C4-2B (cell line): ENCODE data around the gene SERPINE1.

Experiments
- CTCF ChIP-seq: fragments of 450-650 bp; conservative IDR thresholded peaks from 2 replicates; pipeline ENCODE4 v1.5.1; 2017; ENCODE audit warnings: mild to moderate bottlenecking
- ZFX ChIP-seq: fragments of 450-650 bp; IDR thresholded peaks from 2 replicates; pipeline ENCODE4 v1.6.1; 2017

- TF ChIP-seq CTCF: no peak
- TF ChIP-seq ZFX: no peak
Observed at GRCh38 chr7:101112233-101112632, 14.7 kb upstream of the SERPINE1 start.
